ENCODE data around the gene IFNAR2.

GRCh38 chr21:33198346-33199099, 31.2 kb upstream of the IFNAR2 start:
- TF ChIP-seq CTCF (IDR thresholded peaks at IDR 0.05) (no peak), POLR2A (IDR thresholded peaks at IDR 0.05) (no peak)

All from heart left ventricle (tissue), 13 donors.